ENCODE data around the gene MPG.

- TF ChIP-seq CTCF (IDR thresholded peaks at IDR 0.05; ENCODE audit: insufficient read depth, low read length, poor library complexity, severe bottlenecking), result no peak
- no peak for TF ChIP-seq EZH2phosphoT487 (conservative IDR thresholded peaks at IDR 0.05; ENCODE audit: low read length)
Measured at GRCh38 chr16:41439-42068, 36.5 kb upstream of the MPG start.
